HFFc6 (cell line): Measurements from ENCODE around the gene PTPRM. TPM values are rescaled to one million over a fixed set of nuclear protein-coding genes. Genes with fewer than 3 reads are reported as not detected.

Source experiments
- DNase-seq: peaks from one replicate; pipeline ENCODE4 v3.0.0-alpha.2; 2018
- H3K27ac Mint-ChIP-seq: 2 replicates; pipeline ENCODE4 v1.8.0; 2020; ENCODE audit warnings: mild to moderate bottlenecking, mixed read lengths
- H3K27me3 Mint-ChIP-seq: 2 replicates; pipeline ENCODE4 v1.8.0; 2021; ENCODE audit warnings: mild to moderate bottlenecking, moderate library complexity, mixed read lengths; ENCODE audit not compliant: insufficient read depth
- H3K36me3 Mint-ChIP-seq: 2 replicates; pipeline ENCODE4 v1.8.0; 2021; ENCODE audit warnings: low read depth, mixed read lengths
- H3K4me1 Mint-ChIP-seq: 2 replicates; pipeline ENCODE4 v1.8.0; 2020; ENCODE audit warnings: low read depth, mixed read lengths
- H3K4me3 Mint-ChIP-seq: 2 replicates; pipeline ENCODE4 v1.8.0; 2020; ENCODE audit warnings: mild to moderate bottlenecking, moderate library complexity, mixed read lengths
- H3K9me3 Mint-ChIP-seq: 2 replicates; pipeline ENCODE4 v1.8.0; 2020; ENCODE audit warnings: mild to moderate bottlenecking, mixed read lengths
- total RNA-seq, 6 experiments: library from RNA; stranded (reverse); fragmentation: NEBNext Ultra II Directional; extraction: Animal tissue kit (Norgen Biotek cat#: 25700); gene quantifications; 2 replicates in 1 of 6; 3 replicates in 5 of 6; pipeline ENCODE4 v1.2.3, GENCODE V29; 2021
- TF ChIP-seq, protein P1 (sequence below): fragments of 200-600 bp; sonication (generic); IDR thresholded peaks from 2 replicates; pipeline ENCODE4 v1.5.0; 2021; ENCODE audit warnings: antibody characterized with exemption, mild to moderate bottlenecking

PTPRM gene
- total RNA-seq, 6 experiments from 2014 or later = 39.4 to 49.8 (median 43.8) TPM

- Mint-ChIP-seq H3K9me3 (peaks cover 21% of the 10 kb centered on the region), H3K4me1 (0 out of 2 replicates have a peak, but pooled peaks cover 6% of the 10 kb centered on the region)
These were observed 279.2 kb downstream of the PTPRM start for GRCh38 chr18:7846335-7846734.

DNA sequence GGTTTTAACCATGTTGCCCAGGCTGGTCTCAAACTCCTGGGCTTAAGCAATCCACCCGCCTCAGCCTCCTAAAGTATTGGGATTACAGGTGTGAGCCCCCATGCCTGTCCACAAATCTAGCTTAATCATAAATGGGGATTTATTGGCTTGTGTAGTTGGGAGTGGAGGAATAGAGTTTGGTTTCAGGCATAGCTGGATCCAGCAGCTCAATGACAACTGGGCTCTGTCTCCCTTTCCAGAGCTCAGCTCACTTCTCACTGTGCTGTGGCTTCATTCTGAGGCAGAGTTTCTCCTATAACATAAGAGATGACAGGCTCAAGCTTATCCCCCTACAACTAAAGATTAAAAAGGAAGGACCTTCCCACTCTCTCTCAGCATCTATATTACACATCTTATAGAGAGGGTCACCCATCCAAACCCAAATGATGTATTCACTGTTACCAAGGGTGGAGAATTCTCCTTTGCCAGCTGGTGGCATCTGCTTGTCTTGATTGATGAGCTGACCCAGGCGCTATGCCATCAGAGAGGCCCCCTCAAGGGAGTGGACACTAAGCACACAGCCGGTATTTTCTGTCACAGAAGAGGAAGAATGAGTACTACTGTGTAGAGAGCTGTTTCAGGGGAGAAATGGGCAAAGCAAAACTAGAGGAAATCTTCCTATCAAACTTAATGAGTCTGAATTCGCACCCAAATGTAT, 280.4 kb downstream of the PTPRM start:
- Mint-ChIP-seq H3K9me3 (peaks cover 21% of the 10 kb centered on the region), H3K4me1 (0 out of 2 replicates have a peak, but pooled peaks cover 6% of the 10 kb centered on the region), H3K27me3 (no peaks in the 10 kb centered on the region; the same call in 1 of the 2 replicates), H3K27ac (no peak overlapping the region), H3K4me3 (no peak overlapping the region), H3K36me3 (peaks cover 32% of the 10 kb centered on the region)
- no peak for DNase-seq
- TF ChIP-seq, protein P1, sequence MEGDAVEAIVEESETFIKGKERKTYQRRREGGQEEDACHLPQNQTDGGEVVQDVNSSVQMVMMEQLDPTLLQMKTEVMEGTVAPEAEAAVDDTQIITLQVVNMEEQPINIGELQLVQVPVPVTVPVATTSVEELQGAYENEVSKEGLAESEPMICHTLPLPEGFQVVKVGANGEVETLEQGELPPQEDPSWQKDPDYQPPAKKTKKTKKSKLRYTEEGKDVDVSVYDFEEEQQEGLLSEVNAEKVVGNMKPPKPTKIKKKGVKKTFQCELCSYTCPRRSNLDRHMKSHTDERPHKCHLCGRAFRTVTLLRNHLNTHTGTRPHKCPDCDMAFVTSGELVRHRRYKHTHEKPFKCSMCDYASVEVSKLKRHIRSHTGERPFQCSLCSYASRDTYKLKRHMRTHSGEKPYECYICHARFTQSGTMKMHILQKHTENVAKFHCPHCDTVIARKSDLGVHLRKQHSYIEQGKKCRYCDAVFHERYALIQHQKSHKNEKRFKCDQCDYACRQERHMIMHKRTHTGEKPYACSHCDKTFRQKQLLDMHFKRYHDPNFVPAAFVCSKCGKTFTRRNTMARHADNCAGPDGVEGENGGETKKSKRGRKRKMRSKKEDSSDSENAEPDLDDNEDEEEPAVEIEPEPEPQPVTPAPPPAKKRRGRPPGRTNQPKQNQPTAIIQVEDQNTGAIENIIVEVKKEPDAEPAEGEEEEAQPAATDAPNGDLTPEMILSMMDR = no peak

More at GRCh38 chr18:7846335-7846734, 279.2 kb downstream of the PTPRM start:
- Mint-ChIP-seq H3K27me3 (no peaks in the 10 kb centered on the region; the same call in 1 of the 2 replicates), H3K4me3 (no peak overlapping the region), H3K27ac (no peak overlapping the region), H3K36me3 (peaks cover 26% of the 10 kb centered on the region)
- DNase-seq = no peak
- TF ChIP-seq, protein P1 = no peak

DNA sequence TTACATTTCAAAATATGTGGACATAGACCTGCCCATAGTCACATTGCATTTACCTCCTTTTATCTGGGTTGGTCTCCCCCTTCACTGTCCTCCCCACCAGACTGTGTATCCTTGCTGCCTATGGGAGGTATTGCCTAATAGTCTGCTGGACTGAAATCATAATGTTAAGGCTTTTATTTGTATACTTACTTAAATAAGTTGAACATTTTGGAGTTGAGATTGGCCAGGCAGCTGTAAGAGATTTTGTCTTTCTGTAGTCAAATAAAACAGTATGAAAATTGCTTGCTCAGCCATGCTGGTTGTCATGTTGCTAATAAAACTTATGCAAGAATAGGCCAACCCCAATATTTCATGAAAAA, 280.9 kb downstream of the PTPRM start:
- no peak for DNase-seq
- Mint-ChIP-seq H3K27ac (no peak overlapping the region), H3K27me3 (no peaks in the 10 kb centered on the region; the same call in 1 of the 2 replicates), H3K9me3 (peaks cover 21% of the 10 kb centered on the region), H3K36me3 (peaks cover 32% of the 10 kb centered on the region), H3K4me3 (no peak overlapping the region), H3K4me1 (0 out of 2 replicates have a peak, but pooled peaks cover 6% of the 10 kb centered on the region)
- TF ChIP-seq, protein P1 = no peak

- no peak for DNase-seq
- Mint-ChIP-seq H3K4me3 (no peak overlapping the region), H3K4me1 (peaks cover 4% of the 10 kb centered on the region), H3K9me3 (peaks cover 4% of the 10 kb centered on the region; the same call in 1 of the 2 replicates), H3K27ac (no peak overlapping the region), H3K27me3 (no peaks in the 10 kb centered on the region; the same call in 1 of the 2 replicates), H3K36me3 (peaks cover 18% of the 10 kb centered on the region)
- TF ChIP-seq, protein P1 = no peak
These were observed 283.3 kb downstream of the PTPRM start for GRCh38 chr18:7850446-7850845.

- Mint-ChIP-seq H3K9me3 (no peaks in the 10 kb centered on the region; the same call in 1 of the 2 replicates), H3K27ac (no peak overlapping the region), H3K4me3 (no peak overlapping the region), H3K27me3 (no peaks in the 10 kb centered on the region), H3K36me3 (peaks cover 12% of the 10 kb centered on the region), H3K4me1 (peaks cover 22% of the 10 kb centered on the region)
- DNase-seq = no peak
- TF ChIP-seq, protein P1 = no peak
These were observed 287.9 kb downstream of the PTPRM start for GRCh38 chr18:7855028-7855427.
